SU-DHL-6 (cell line): Measurements from ENCODE around the gene TMC1.
"Not testable (repeated sequence)": the region's sequence is repeated elsewhere in the genome, so short reads cannot be mapped to it uniquely, and the experiment has no call there.

Experiments used
- H2AFZ ChIP-seq: fragments of 200-600 bp; sonication (generic); 2 replicates; pipeline ENCODE4 v1.6.1; 2014; ENCODE audit warnings: low read depth, mild to moderate bottlenecking, moderate library complexity, mixed read lengths, antibody characterized with exemption, low read length; ENCODE audit not compliant: severe bottlenecking
- H3F3A ChIP-seq: fragments of 200-600 bp; shearing (Covaris generic); 2 replicates; pipeline ENCODE4 v1.6.0; 2016; ENCODE audit warnings: antibody characterized with exemption, mild to moderate bottlenecking; ENCODE audit not compliant: insufficient read depth
- H3K27ac ChIP-seq: fragments of 200-600 bp; sonication (generic); 2 replicates; pipeline ENCODE4 v1.5.1; 2016; ENCODE audit warnings: low read depth, mild to moderate bottlenecking, low read length, moderate library complexity, mixed read lengths
- H3K27me3 ChIP-seq: fragments of 200-600 bp; sonication (generic), shearing (Covaris generic); 2 replicates; pipeline ENCODE4 v1.6.0; 2014; ENCODE audit warnings: mild to moderate bottlenecking, low read length
- H3K36me3 ChIP-seq: fragments of 200-600 bp; sonication (generic); 2 replicates; pipeline ENCODE4 v1.6.1; 2014; ENCODE audit warnings: mild to moderate bottlenecking, low read length, mixed read lengths
- H3K4me2 ChIP-seq: fragments of 300-600, 200-600 bp; shearing (Covaris generic), sonication (generic); 2 replicates; pipeline ENCODE4 v1.6.0; 2014; ENCODE audit warnings: low read length, low read depth, mild to moderate bottlenecking; ENCODE audit not compliant: poor library complexity, severe bottlenecking
- H3K4me3 ChIP-seq: fragments of 200-600 bp; sonication (generic); 2 replicates; pipeline ENCODE4 v1.5.1; 2014; ENCODE audit warnings: antibody characterized with exemption, low read length, mild to moderate bottlenecking, mixed read lengths; ENCODE audit not compliant: insufficient read depth, poor library complexity, severe bottlenecking
- H3K79me2 ChIP-seq: fragments of 200-600 bp; sonication (generic); 2 replicates; pipeline ENCODE4 v1.6.1; 2014; ENCODE audit warnings: mild to moderate bottlenecking, low read length, moderate library complexity; ENCODE audit not compliant: insufficient read depth
- H3K9ac ChIP-seq: fragments of 200-600 bp; sonication (generic); 2 replicates; pipeline ENCODE4 v1.7.0; 2014; ENCODE audit warnings: mild to moderate bottlenecking, low read length
- H3K9me2 ChIP-seq: fragments of 200-600 bp; sonication (generic); replicated peaks from 2 replicates; pipeline ENCODE4 v1.6.1; 2014; ENCODE audit warnings: low read length; ENCODE audit not compliant: insufficient read depth
- H3K9me3 ChIP-seq: fragments of 200-600 bp; sonication (generic); 2 replicates; pipeline ENCODE4 v1.6.1; 2014; ENCODE audit warnings: low read length, mixed read lengths; ENCODE audit not compliant: insufficient read depth
- H4K20me1 ChIP-seq: fragments of 200-600 bp; sonication (generic); 2 replicates; pipeline ENCODE4 v1.6.1; 2014; ENCODE audit warnings: low read depth, mild to moderate bottlenecking, antibody characterized with exemption, low read length, moderate library complexity, mixed read lengths
- CTCF ChIP-seq: fragments of 200-600 bp; sonication (generic); IDR thresholded peaks from one replicate; pipeline ENCODE4 v1.5.1; 2017; ENCODE audit warnings: antibody characterized with exemption, mild to moderate bottlenecking, low read length, moderate library complexity; ENCODE audit not compliant: insufficient read depth, poor library complexity, severe bottlenecking
- EZH2phosphoT487 ChIP-seq: fragments of 200-600 bp; sonication (generic), shearing (Covaris generic); conservative IDR thresholded peaks from 2 replicates; pipeline ENCODE4 v1.6.1; 2018; ENCODE audit warnings: mild to moderate bottlenecking, antibody characterized with exemption, low read length, moderate library complexity, mixed read lengths

Gene TMC1

DNA sequence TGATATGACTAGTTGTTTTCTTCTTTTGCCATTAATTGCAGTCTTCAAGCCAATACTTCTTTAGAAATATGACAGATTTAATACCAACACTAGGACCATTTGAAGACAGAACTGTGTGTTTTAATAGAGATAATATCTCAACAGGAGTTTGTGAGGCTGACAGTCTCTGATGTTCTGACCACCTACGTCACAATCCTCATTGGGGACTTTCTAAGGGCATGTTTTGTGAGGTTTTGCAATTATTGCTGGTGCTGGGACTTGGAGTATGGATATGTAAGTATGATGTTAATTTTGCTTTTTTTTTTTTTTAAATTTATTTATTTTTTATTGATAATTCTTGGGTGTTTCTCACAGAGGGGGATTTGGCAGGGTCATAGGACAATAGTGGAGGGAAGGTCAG lies 283.8 kb downstream of the TMC1 start:
- Histone ChIP-seq H3K9me3 (no peaks in the 10 kb centered on the region), H2AFZ (no peak overlapping the region), H3K9ac (no peak overlapping the region), H3K27ac (no peak overlapping the region), H3K27me3 (no peaks in the 10 kb centered on the region), H3K4me2 (no peak overlapping the region), H4K20me1 (no peaks in the 10 kb centered on the region), H3K4me3 (no peak overlapping the region), H3K36me3 (no peaks in the 10 kb centered on the region), H3K9me2 (no peaks in the 10 kb centered on the region), H3F3A (no peaks in the 10 kb centered on the region), H3K79me2 (no peaks in the 10 kb centered on the region)
- TF ChIP-seq CTCF = no peak
- no peak for TF ChIP-seq EZH2phosphoT487

DNA sequence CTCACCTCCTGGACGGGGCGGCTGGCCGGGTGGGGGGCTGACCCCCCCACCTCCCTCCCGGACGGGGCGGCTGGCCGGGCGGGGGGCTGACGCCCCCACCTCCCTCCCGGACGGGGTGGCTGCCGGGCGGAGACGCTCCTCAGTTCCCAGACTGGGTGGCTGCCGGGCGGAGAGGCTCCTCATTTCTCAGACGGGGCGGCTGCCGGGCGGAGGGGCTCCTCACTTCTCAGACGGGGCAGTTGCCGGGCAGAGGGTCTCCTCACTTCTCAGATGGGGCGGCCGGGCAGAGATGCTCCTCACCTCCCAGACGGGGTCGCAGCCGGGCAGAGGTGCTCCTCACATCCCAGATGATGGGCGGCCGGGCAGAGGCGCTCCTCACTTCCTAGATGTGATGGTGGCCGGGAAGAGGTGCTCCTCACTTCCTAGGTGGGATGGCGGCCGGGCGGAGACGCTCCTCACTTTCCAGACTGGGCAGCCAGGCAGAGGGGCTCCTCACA lies 285.0 kb downstream of the TMC1 start:
- H3K36me3 ChIP-seq, H3F3A ChIP-seq, H3K4me2 ChIP-seq, H3K79me2 ChIP-seq, H3K27ac ChIP-seq, H3K9me3 ChIP-seq, H2AFZ ChIP-seq, H3K9ac ChIP-seq, H3K27me3 ChIP-seq, H4K20me1 ChIP-seq, H3K9me2 ChIP-seq, H3K4me3 ChIP-seq: not testable (repeated sequence)

GRCh38 chr9:72807765-72808445 lies 286.5 kb downstream of the TMC1 start:
- peak; percentile 22 for TF ChIP-seq CTCF
- TF ChIP-seq EZH2phosphoT487 = no peak
- Histone ChIP-seq H3K4me2 (no peak overlapping the region), H3K9me3 (no peaks in the 10 kb centered on the region), H3F3A (no peaks in the 10 kb centered on the region), H4K20me1 (no peaks in the 10 kb centered on the region), H3K4me3 (no peak overlapping the region), H3K27me3 (no peaks in the 10 kb centered on the region), H2AFZ (no peak overlapping the region), H3K9me2 (no peaks in the 10 kb centered on the region), H3K9ac (no peak overlapping the region), H3K36me3 (no peaks in the 10 kb centered on the region), H3K79me2 (no peaks in the 10 kb centered on the region), H3K27ac (no peak overlapping the region)

DNA sequence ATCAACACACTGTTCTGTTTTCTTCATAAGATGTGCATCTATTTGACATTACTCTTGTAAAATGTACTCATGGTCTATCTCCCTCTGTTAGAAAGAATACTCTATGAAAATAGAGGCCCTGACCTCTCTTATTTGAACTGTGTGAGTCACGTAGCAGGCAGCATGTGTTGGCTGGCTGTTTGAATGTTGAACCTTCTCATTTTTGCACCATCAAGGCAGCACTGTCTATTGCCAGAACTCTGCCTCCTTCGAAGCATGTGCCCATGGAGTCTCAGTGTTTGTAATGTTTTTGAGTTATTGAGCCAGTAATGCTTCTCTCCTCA lies 287.0 kb downstream of the TMC1 start:
- Histone ChIP-seq H3K27ac (no peak overlapping the region), H4K20me1 (no peaks in the 10 kb centered on the region), H3F3A (no peaks in the 10 kb centered on the region), H3K36me3 (no peaks in the 10 kb centered on the region), H3K9me3 (no peaks in the 10 kb centered on the region), H3K4me3 (no peak overlapping the region), H2AFZ (no peak overlapping the region), H3K4me2 (no peak overlapping the region), H3K27me3 (no peaks in the 10 kb centered on the region), H3K9me2 (no peaks in the 10 kb centered on the region), H3K9ac (no peak overlapping the region), H3K79me2 (no peaks in the 10 kb centered on the region)
- TF ChIP-seq CTCF = peak; percentile 3
- TF ChIP-seq EZH2phosphoT487 = no peak
